DMS 273 (cell line): ENCODE results near the gene OBP2A.
"Not testable (repeated sequence)": the region's sequence is repeated elsewhere in the genome, so short reads cannot be mapped to it uniquely, and the experiment has no call there.

Experiments used
- DNase-seq: peaks from one replicate; lab custom pipeline; 2025; ENCODE audit not compliant: unreplicated experiment; lab: John Stamatoyannopoulos, UW

The OBP2A gene

GRCh38 chr9:135509458-135509857, 36.5 kb upstream of the OBP2A start:
- DNase-seq = no peak

- no peak for DNase-seq
These were observed 33.7 kb upstream of the OBP2A start for GRCh38 chr9:135512241-135512603.

- DNase-seq = no peak
These were observed 33.0 kb upstream of the OBP2A start for GRCh38 chr9:135512904-135513303.

GRCh38 chr9:135513351-135513846, 32.5 kb upstream of the OBP2A start:
- DNase-seq = no peak

- not testable (repeated sequence) for DNase-seq
These were observed 32.0 kb upstream of the OBP2A start for GRCh38 chr9:135513906-135514305.

- DNase-seq = no peak
These were observed 31.4 kb upstream of the OBP2A start for GRCh38 chr9:135514342-135515082.

- DNase-seq = no peak
These were observed 30.6 kb upstream of the OBP2A start for GRCh38 chr9:135515083-135515951.

GRCh38 chr9:135516132-135516860, 29.6 kb upstream of the OBP2A start:
- DNase-seq = no peak

GRCh38 chr9:135517407-135517822, 28.5 kb upstream of the OBP2A start:
- DNase-seq = no peak

- no peak for DNase-seq
These were observed 26.6 kb upstream of the OBP2A start for GRCh38 chr9:135519179-135519971.

GRCh38 chr9:135520916-135521607, 24.9 kb upstream of the OBP2A start, which contains the start of gene LCN1:
TSS of gene LCN1 (plus strand) at chr9:135521440. CDS start at chr9:135521498, 58 bp downstream.
- DNase-seq = no peak

GRCh38 chr9:135521608-135522095, 24.3 kb upstream of the OBP2A start:
- DNase-seq = no peak

GRCh38 chr9:135522137-135522877, 23.6 kb upstream of the OBP2A start:
- DNase-seq = no peak

GRCh38 chr9:135522931-135523330, 23.0 kb upstream of the OBP2A start:
- no peak for DNase-seq

- DNase-seq = no peak
These were observed 22.3 kb upstream of the OBP2A start for GRCh38 chr9:135523521-135524129.

GRCh38 chr9:135524130-135524861, 21.6 kb upstream of the OBP2A start:
- no peak for DNase-seq

GRCh38 chr9:135525241-135526088, 20.5 kb upstream of the OBP2A start:
- DNase-seq = no peak
